GM23338 (cell line): ENCODE results near the gene SHPK. TPM values are rescaled to one million over a fixed set of nuclear protein-coding genes. Genes with fewer than 3 reads are reported as not detected.

Source experiments
- ATAC-seq: fragments of 200-7000 bp; cut with Tn5 transposase; 3 replicates; pipeline ENCODE4 v1.9.1; 2020
- DNase-seq: peaks from one replicate; pipeline ENCODE4 v3.0.0-alpha.2; 2015; ENCODE audit warnings: low spot score
- H2AFZ ChIP-seq: fragments of 200-600 bp; sonication (generic); 2 replicates; pipeline ENCODE4 v1.8.0; 2016; ENCODE audit warnings: antibody characterized with exemption, mild to moderate bottlenecking, moderate library complexity
- H3F3A ChIP-seq: fragments of 200-600 bp; sonication (generic); replicated peaks from 2 replicates; pipeline ENCODE4 v1.8.0; 2017; ENCODE audit warnings: antibody characterized with exemption, mixed run types, low read depth
- H3K27ac ChIP-seq: fragments of 200-600 bp; sonication (generic); 2 replicates; pipeline ENCODE4 v1.6.1; 2016; ENCODE audit warnings: low read depth
- H3K27me3 ChIP-seq: fragments of 200-600 bp; sonication (generic); 2 replicates; pipeline ENCODE4 v1.8.0; 2016; ENCODE audit warnings: mild to moderate bottlenecking, mixed run types, moderate library complexity; ENCODE audit not compliant: insufficient read depth
- H3K36me3 ChIP-seq: fragments of 200-600 bp; sonication (generic); 2 replicates; pipeline ENCODE4 v1.8.0; 2016; ENCODE audit warnings: mild to moderate bottlenecking; ENCODE audit not compliant: insufficient read depth
- H3K4me1 ChIP-seq: fragments of 200-600 bp; sonication (generic); 2 replicates; pipeline ENCODE4 v1.8.0; 2016; ENCODE audit warnings: mild to moderate bottlenecking, moderate library complexity; ENCODE audit not compliant: insufficient read depth
- H3K4me2 ChIP-seq: fragments of 200-600 bp; sonication (generic); 2 replicates; pipeline ENCODE4 v1.7.1; 2017; ENCODE audit warnings: mixed run types
- H3K4me3 ChIP-seq: fragments of 200-600 bp; sonication (generic); 2 replicates; pipeline ENCODE4 v1.6.1; 2016; ENCODE audit warnings: mixed run types
- H3K79me2 ChIP-seq: fragments of 200-600 bp; sonication (generic); replicated peaks from 2 replicates; pipeline ENCODE4 v1.8.0; 2017; ENCODE audit warnings: mild to moderate bottlenecking; ENCODE audit not compliant: insufficient read depth
- H3K9me2 ChIP-seq: fragments of 200-600 bp; sonication (generic); 2 replicates; pipeline ENCODE4 v1.8.0; 2017; ENCODE audit not compliant: insufficient read depth
- H4K20me1 ChIP-seq: fragments of 200-600 bp; sonication (generic); replicated peaks from 2 replicates; pipeline ENCODE4 v1.8.0; 2017; ENCODE audit warnings: mild to moderate bottlenecking; ENCODE audit not compliant: insufficient read depth
- H3K27ac Mint-ChIP-seq: 2 replicates; pipeline ENCODE4 v1.8.0; 2020; ENCODE audit warnings: inconsistent platforms, mild to moderate bottlenecking, moderate library complexity, mixed read lengths
- H3K27me3 Mint-ChIP-seq: 3 replicates; pipeline ENCODE4 v1.8.0; 2022; ENCODE audit warnings: low read depth, mild to moderate bottlenecking, moderate library complexity, mixed read lengths, inconsistent platforms; ENCODE audit not compliant: insufficient read depth, poor library complexity
- H3K36me3 Mint-ChIP-seq: 3 replicates; pipeline ENCODE4 v1.8.0; 2021; ENCODE audit warnings: low read depth, mild to moderate bottlenecking, inconsistent platforms, moderate library complexity, mixed read lengths
- H3K4me1 Mint-ChIP-seq: 3 replicates; pipeline ENCODE4 v1.8.0; 2020; ENCODE audit warnings: mild to moderate bottlenecking, inconsistent platforms, mixed read lengths
- H3K4me3 Mint-ChIP-seq: 3 replicates; pipeline ENCODE4 v1.8.0; 2021; ENCODE audit warnings: moderate library complexity, mild to moderate bottlenecking, inconsistent platforms, mixed read lengths
- H3K9me3 Mint-ChIP-seq: 3 replicates; pipeline ENCODE4 v1.8.0; 2020; ENCODE audit warnings: moderate library complexity, mild to moderate bottlenecking, inconsistent platforms, mixed read lengths
- CREB1 ChIP-seq: fragments of 250-450 bp; sonication (Bioruptor Pico); IDR thresholded peaks from 2 replicates; pipeline ENCODE4 v1.5.0; 2020; ENCODE audit warnings: low read depth, mild to moderate bottlenecking, moderate library complexity
- CTCF ChIP-seq, 2 experiments: fragments of 200-600 bp in 1 of 2; sonication (generic) in 1 of 2; conservative IDR thresholded peaks; 2 replicates each; pipeline versions ENCODE4 v1.5.1 to v1.6.1; 2016 to 2017; ENCODE audit warnings: antibody characterized with exemption in 2 of 2, low read depth in 2 of 2, mild to moderate bottlenecking in 2 of 2, moderate library complexity in 1 of 2
- ETS1 ChIP-seq: IDR thresholded peaks from 2 replicates; pipeline ENCODE4 v1.6.1; 2016; ENCODE audit warnings: antibody characterized with exemption
- EZH2 ChIP-seq: fragments of 200-600 bp; sonication (generic); IDR thresholded peaks from one replicate; pipeline ENCODE4 v1.8.0; 2017; ENCODE audit warnings: antibody characterized with exemption, mild to moderate bottlenecking, low read depth; ENCODE audit not compliant: unreplicated experiment
- EZH2phosphoT487 ChIP-seq: fragments of 200-600 bp; sonication (generic); IDR thresholded peaks from one replicate; pipeline ENCODE4 v1.8.1; 2018; ENCODE audit warnings: antibody characterized with exemption; ENCODE audit not compliant: unreplicated experiment
- JUNB ChIP-seq: IDR thresholded peaks from one replicate; pipeline ENCODE4 v1.6.1; 2016; ENCODE audit warnings: antibody characterized with exemption; ENCODE audit not compliant: unreplicated experiment
- NANOG ChIP-seq: IDR thresholded peaks from 2 replicates; pipeline ENCODE4 v1.6.1; 2016; ENCODE audit warnings: antibody characterized with exemption, borderline replicate concordance
- POLR2AphosphoS5 ChIP-seq: IDR thresholded peaks from 2 replicates; pipeline ENCODE4 v1.6.1; 2016; ENCODE audit warnings: antibody characterized with exemption, low read depth
- REST ChIP-seq: IDR thresholded peaks from one replicate; pipeline ENCODE4 v1.6.1; 2018; ENCODE audit warnings: antibody characterized with exemption; ENCODE audit not compliant: unreplicated experiment
- STAT1 ChIP-seq: IDR thresholded peaks from one replicate; pipeline ENCODE4 v1.6.1; 2016; ENCODE audit warnings: antibody characterized with exemption; ENCODE audit not compliant: unreplicated experiment
- ZNF114 ChIP-seq: fragments of 250-450 bp; sonication (Bioruptor Pico); IDR thresholded peaks from 2 replicates; pipeline ENCODE4 v1.5.0; 2020; ENCODE audit warnings: mild to moderate bottlenecking, moderate library complexity
- ZNF331 ChIP-seq: fragments of 250-450 bp; sonication (Bioruptor Pico); IDR thresholded peaks from 2 replicates; pipeline ENCODE4 v1.5.0; 2020; ENCODE audit warnings: low read depth, mild to moderate bottlenecking, moderate library complexity
- ZNF462 ChIP-seq: fragments of 250-450 bp; sonication (Bioruptor Pico); IDR thresholded peaks from 2 replicates; pipeline ENCODE4 v1.5.0; 2020; ENCODE audit warnings: mild to moderate bottlenecking, moderate library complexity
- polyA plus RNA-seq: library from polyadenylated mRNA; unstranded; fragments of >200 nt; fragmentation: Nextera tagmentation; extraction: Ambion mirVana; gene quantifications from 2 replicates; pipeline ENCODE4 v1.2.1, GENCODE V29; 2016
- total RNA-seq: library from RNA; depleted of rRNA; stranded (reverse); fragments of >200 nt; shearing (Covaris generic); gene quantifications from 2 replicates; pipeline ENCODE4 v1.2.3, GENCODE V29; 2014

SHPK gene
- total and polyA plus RNA-seq, 2 experiments from 2014 or later: 11.5 to 34.3 TPM

- Mint-ChIP-seq H3K27ac (no peak overlapping the region), H3K9me3 (no peaks in the 10 kb centered on the region), H3K4me3 (no peak overlapping the region; the same call in 2 of the 3 replicates), H3K4me1 (peaks cover 5% of the 10 kb centered on the region; the same call in 2 of the 3 replicates), H3K27me3 (peaks cover 2% of the 10 kb centered on the region), H3K36me3 (no peaks in the 10 kb centered on the region)
- no peaks in the 10 kb centered on the region for H3K4me1 ChIP-seq
- H3K27me3 ChIP-seq: no peaks in the 10 kb centered on the region
- no peak overlapping the region for H3K4me2 ChIP-seq
- no peak overlapping the region for H3K4me3 ChIP-seq
- no peaks in the 10 kb centered on the region for H3K36me3 ChIP-seq
- TF ChIP-seq REST (no peak), STAT1 (no peak), NANOG (no peak), JUNB (no peak), POLR2AphosphoS5 (no peak), ZNF462 (no peak), EZH2 (no peak), ETS1 (no peak), ZNF331 (CRISPR knock-in tag) (no peak), ZNF114 (CRISPR knock-in tag) (no peak), EZH2phosphoT487 (no peak), CREB1 (CRISPR knock-in tag) (no peak), CTCF (conservative IDR thresholded peaks at IDR 0.05; ENCODE audit: low read depth in 2 of 2) (no peak)
- no peak overlapping the region for H3K27ac ChIP-seq
- no peaks in the 10 kb centered on the region for H3F3A ChIP-seq
- H2AFZ ChIP-seq: no peak overlapping the region
- DNase-seq (no peak), ATAC-seq (no peak)
- no peaks in the 10 kb centered on the region for H3K9me2 ChIP-seq
- H3K79me2 ChIP-seq: no peaks in the 10 kb centered on the region
- no peaks in the 10 kb centered on the region for H4K20me1 ChIP-seq
These were observed 46.0 kb upstream of the SHPK start for GRCh38 chr17:3682033-3682432.
